Thyroid gland (tissue), 4 donors: ENCODE data around the gene NLRC5. TPM values are rescaled to one million over a fixed set of nuclear protein-coding genes. Genes with fewer than 3 reads are reported as not detected.

Experiments used
- DNase-seq, 2 donors: peaks; one replicate each; pipeline ENCODE4 v3.0.0-alpha.2; 2019
- H3K27ac ChIP-seq, 3 donors: fragments of 200-600 bp; sonication (generic); 1 replicate in 2 of 3; 2 replicates in 1 of 3; pipeline ENCODE4 v1.5.1; 2016 to 2019; ENCODE audit warnings: mild to moderate bottlenecking in 1 of 3, moderate library complexity in 1 of 3
- H3K27me3 ChIP-seq: fragments of 200-600 bp; sonication (generic); one replicate; pipeline ENCODE4 v1.5.1; 2019
- H3K36me3 ChIP-seq, 2 donors: fragments of 200-600 bp; sonication (generic); one replicate each; pipeline ENCODE4 v1.5.1; 2016 to 2019
- H3K4me1 ChIP-seq, 2 donors: fragments of 200-600 bp; sonication (generic); one replicate each; pipeline ENCODE4 v1.5.1; 2017 to 2019
- H3K4me3 ChIP-seq, 3 donors: fragments of 200-600 bp; sonication (generic); replicated peaks in 1 of 3; 1 replicate in 2 of 3; 2 replicates in 1 of 3; pipeline ENCODE4 v1.5.1; 2016; ENCODE audit warnings: mild to moderate bottlenecking in 1 of 3
- H3K9me3 ChIP-seq: fragments of 200-600 bp; sonication (generic); one replicate; pipeline ENCODE4 v1.5.1; 2017
- CTCF ChIP-seq, 6 experiments: fragments of 200-600 bp in 3 of 6; fragments of 450-650 bp in 3 of 6; sonication (generic) in 3 of 6; IDR thresholded peaks; one replicate each; pipeline ENCODE4 v1.5.1; 2016 to 2019; ENCODE audit warnings: antibody characterized with exemption in 6 of 6, mild to moderate bottlenecking in 2 of 6, inconsistent platforms in 1 of 6, moderate library complexity in 1 of 6
- POLR2A ChIP-seq, 2 donors: fragments of 450-650 bp; IDR thresholded peaks; one replicate each; pipeline ENCODE4 v1.6.1; 2017; ENCODE audit warnings: antibody characterized with exemption in 2 of 2, mild to moderate bottlenecking in 2 of 2, moderate library complexity in 1 of 2
- WGBS, 2 donors: methylation state at CpG; one replicate each; pipeline ENCODE4 v1.1.5; 2017; 5-methylcytosine and 5-hydroxymethylcytosine counted together
- intact Hi-C: fragments of 100-400 bp; cut with DNase I; formaldehyde crosslinking; loops from one replicate; pipeline ENCODE4 v1.15.1; 2023
- total RNA-seq, 4 donors: library from RNA; depleted of rRNA; stranded (reverse); fragments of >200 nt; gene quantifications; one replicate each; pipeline ENCODE4 v1.2.3, GENCODE V29; 2016

Gene NLRC5
- total RNA-seq, 4 donors from 2014 or later, result 14.1 to 33.5 (median 20.5) TPM

- TF ChIP-seq CTCF (IDR thresholded peaks at IDR 0.05) (no peak), POLR2A (IDR thresholded peaks at IDR 0.05) (no peak)
- intact Hi-C loops, result no loop called here
- Histone ChIP-seq H3K36me3 (peaks cover 0 to 4% of the 10 kb centered on the region in 2 donors), H3K27ac (no peak overlapping the region), H3K9me3 (no peaks in the 10 kb centered on the region), H3K4me3 (no peak overlapping the region), H3K27me3 (no peaks in the 10 kb centered on the region), H3K4me1 (no peaks in the 10 kb centered on the region)
- WGBS, 2 donors, result 93 to 95% methylated on average over 6 of the region's 6 CpGs
- DNase-seq, result no peak
These were observed 26.9 kb downstream of the NLRC5 start for GRCh38 chr16:57016301-57016700.

- no peak overlapping the region for H3K27ac ChIP-seq
- WGBS, 2 donors, result 80 to 81% methylated on average over 6 of the region's 6 CpGs
These were observed 27.5 kb downstream of the NLRC5 start for GRCh38 chr16:57016831-57017230.

GRCh38 chr16:57017251-57017650, 27.9 kb downstream of the NLRC5 start:
- H3K9me3 ChIP-seq, result no peaks in the 10 kb centered on the region
- peaks cover 0 to 10% of the 10 kb centered on the region in 2 donors for H3K36me3 ChIP-seq
- 58 to 67% methylated on average over 1 of the region's 1 CpG for WGBS, 2 donors
- TF ChIP-seq CTCF (IDR thresholded peaks at IDR 0.05), result no peak
- no peak for TF ChIP-seq POLR2A (IDR thresholded peaks at IDR 0.05)
- H3K4me3 ChIP-seq, result no peak overlapping the region
- H3K27me3 ChIP-seq, result no peaks in the 10 kb centered on the region
- intact Hi-C loops, result no loop called here
- DNase-seq, result no peak
- H3K27ac ChIP-seq, result no peak overlapping the region
- no peaks in the 10 kb centered on the region for H3K4me1 ChIP-seq

More at GRCh38 chr16:57016831-57017230, 27.5 kb downstream of the NLRC5 start:
- no peak overlapping the region for H3K4me3 ChIP-seq
- no peak for DNase-seq
- H3K4me1 ChIP-seq, result no peaks in the 10 kb centered on the region
- no peak for TF ChIP-seq CTCF (IDR thresholded peaks at IDR 0.05)
- TF ChIP-seq POLR2A (IDR thresholded peaks at IDR 0.05), result no peak
- intact Hi-C loops, result no loop called here
- H3K27me3 ChIP-seq, result no peaks in the 10 kb centered on the region
- H3K9me3 ChIP-seq, result no peaks in the 10 kb centered on the region
- peaks cover 0 to 10% of the 10 kb centered on the region in 2 donors for H3K36me3 ChIP-seq

GRCh38 chr16:57019746-57020145, 30.4 kb downstream of the NLRC5 start:
- Histone ChIP-seq H3K4me3 (no peak overlapping the region), H3K9me3 (no peaks in the 10 kb centered on the region), H3K27ac (no peak overlapping the region), H3K27me3 (no peaks in the 10 kb centered on the region), H3K36me3 (peaks cover 0 to 10% of the 10 kb centered on the region in 2 donors), H3K4me1 (no peaks in the 10 kb centered on the region)
- intact Hi-C loops, result no loop called here
- WGBS, 2 donors, result 77 to 78% methylated on average over 2 of the region's 2 CpGs
- TF ChIP-seq CTCF (IDR thresholded peaks at IDR 0.05), result no peak
- no peak for TF ChIP-seq POLR2A (IDR thresholded peaks at IDR 0.05)
- no peak for DNase-seq

GRCh38 chr16:57020651-57021050, 31.3 kb downstream of the NLRC5 start:
- Histone ChIP-seq H3K4me1 (no peaks in the 10 kb centered on the region), H3K9me3 (no peaks in the 10 kb centered on the region), H3K27ac (no peak overlapping the region), H3K36me3 (peaks cover 0 to 10% of the 10 kb centered on the region in 2 donors), H3K4me3 (no peak overlapping the region), H3K27me3 (no peaks in the 10 kb centered on the region)
- TF ChIP-seq CTCF (IDR thresholded peaks at IDR 0.05), result no peak
- no peak for TF ChIP-seq POLR2A (IDR thresholded peaks at IDR 0.05)
- WGBS, 2 donors, result 87 to 88% methylated on average over 7 of the region's 8 CpGs
- intact Hi-C loops, result no loop called here
- no peak for DNase-seq
